Muscle of leg (tissue), 11 donors: ENCODE results near the gene ZNF423. TPM values are rescaled to one million over a fixed set of nuclear protein-coding genes. Genes with fewer than 3 reads are reported as not detected.
A peak's percentile ranks its signal among the peaks of the same experiment; 100 is the strongest.

Experiments used
- DNase-seq: peaks from one replicate; pipeline ENCODE4 v3.0.0; 2013
- H3K27ac ChIP-seq: one replicate; pipeline ENCODE4 v1.5.1; 2013; ENCODE audit warnings: mild to moderate bottlenecking, low read length, control low read depth
- H3K27me3 ChIP-seq: one replicate; pipeline ENCODE4 v1.6.1; 2013; ENCODE audit warnings: low read length; ENCODE audit not compliant: control insufficient read depth, insufficient read depth
- H3K36me3 ChIP-seq: one replicate; pipeline ENCODE4 v1.6.1; 2013; ENCODE audit warnings: low read length; ENCODE audit not compliant: control insufficient read depth, insufficient read depth
- H3K4me1 ChIP-seq: one replicate; pipeline ENCODE4 v1.6.1; 2013; ENCODE audit warnings: low read length; ENCODE audit not compliant: control insufficient read depth, insufficient read depth
- H3K4me3 ChIP-seq: one replicate; pipeline ENCODE4 v1.5.1; 2013; ENCODE audit warnings: low read length, control low read depth
- H3K9me3 ChIP-seq: replicated peaks from 2 replicates; pipeline ENCODE4 v1.6.1; 2013; ENCODE audit warnings: low read depth, low read length; ENCODE audit not compliant: control insufficient read depth
- WGBS: methylation state at CpG from one replicate; pipeline ENCODE4 v1.1.5; 2013; ENCODE audit warnings: missing lambda C conversion rate; ENCODE audit not compliant: insufficient coverage; 5-methylcytosine and 5-hydroxymethylcytosine counted together
- polyA plus RNA-seq, 8 donors: library from polyadenylated mRNA; unstranded; fragments of 120-200 nt; gene quantifications; one replicate each; pipeline versions ENCODE4 v1.2.1 to v1.2.3, GENCODE V29; 2013; ENCODE audit warnings: inconsistent platforms in 1 of 8, low replicate concordance in 1 of 8; ENCODE audit not compliant: insufficient read length in 8 of 8, insufficient read depth in 1 of 8
- total RNA-seq: library from RNA; stranded (reverse); fragments of 120-200 nt; gene quantifications from one replicate; pipeline ENCODE4 v1.2.4, GENCODE V29; 2013

Gene ZNF423
- total and polyA plus RNA-seq, 9 donors, result 15.8 to 30.0 (median 25.5) TPM

DNA sequence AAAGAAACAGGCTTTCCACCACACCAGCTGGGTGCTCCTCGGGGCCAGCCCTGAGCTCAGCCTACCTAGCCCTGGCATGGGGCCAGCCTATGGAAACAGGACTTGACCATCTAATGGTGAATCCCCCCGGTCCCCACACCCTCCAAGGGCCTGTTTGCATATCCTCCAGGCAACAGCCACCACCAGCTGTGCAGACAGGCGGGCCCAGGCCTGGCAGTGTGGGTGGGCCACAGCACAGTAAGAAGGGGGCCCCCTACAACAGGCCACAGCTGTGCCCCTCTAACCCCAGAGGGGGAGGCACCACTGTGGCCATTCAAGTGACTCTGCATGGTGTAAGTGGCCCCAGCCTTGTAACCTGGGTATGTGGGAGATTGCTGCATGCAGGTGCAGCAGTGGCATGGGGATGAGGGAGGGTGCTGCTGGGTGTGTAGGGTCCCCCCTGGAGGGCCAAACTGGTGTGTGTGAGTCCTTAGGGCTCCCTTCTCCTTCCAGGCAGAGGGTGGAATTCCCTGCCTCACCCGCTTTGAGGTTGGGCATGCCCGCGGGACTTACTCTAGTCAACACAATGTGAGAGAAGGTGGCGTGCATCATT is 334.1 kb downstream of the ZNF423 start:
- H3K4me1 ChIP-seq, result peaks cover 52% of the 10 kb centered on the region
- 77% methylated on average over 6 of the region's 7 CpGs for WGBS
- no peak overlapping the region for H3K4me3 ChIP-seq
- DNase-seq, result no peak
- no peak overlapping the region for H3K27ac ChIP-seq
- H3K36me3 ChIP-seq, result peaks cover 26% of the 10 kb centered on the region
- no peaks in the 10 kb centered on the region for H3K9me3 ChIP-seq
- no peaks in the 10 kb centered on the region for H3K27me3 ChIP-seq

DNA sequence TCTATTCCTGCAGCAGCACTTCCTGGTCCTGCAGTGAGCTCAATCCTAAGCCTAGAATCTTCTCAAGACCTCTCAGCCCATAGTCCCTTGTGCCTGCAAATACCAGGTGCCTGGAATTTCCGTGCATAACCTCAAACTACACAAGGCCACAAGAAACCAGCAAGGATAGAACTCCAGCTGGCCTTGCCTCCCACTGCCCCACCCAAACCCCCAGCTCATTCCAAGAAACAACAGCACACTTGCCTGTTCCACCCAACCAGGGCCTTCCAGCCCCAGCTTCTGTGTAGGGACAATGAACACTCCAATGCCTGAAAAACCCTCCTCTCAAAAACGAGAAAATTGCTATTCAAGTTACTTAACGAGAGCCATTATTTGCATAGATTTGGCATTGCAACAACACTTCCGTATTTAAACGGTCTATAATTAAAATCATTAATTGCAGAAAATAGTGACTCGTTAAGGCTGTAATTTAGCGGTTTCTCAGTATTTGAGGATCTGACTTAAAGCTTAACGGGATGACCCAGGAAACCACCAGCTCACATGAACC is 335.3 kb downstream of the ZNF423 start:
- Histone ChIP-seq H3K27ac (no peak overlapping the region), H3K9me3 (no peaks in the 10 kb centered on the region), H3K27me3 (no peaks in the 10 kb centered on the region), H3K4me3 (no peak overlapping the region), H3K4me1 (peaks cover 64% of the 10 kb centered on the region), H3K36me3 (peaks cover 26% of the 10 kb centered on the region)
- no peak for DNase-seq
- 89% methylated on average over 5 of the region's 8 CpGs for WGBS

DNA sequence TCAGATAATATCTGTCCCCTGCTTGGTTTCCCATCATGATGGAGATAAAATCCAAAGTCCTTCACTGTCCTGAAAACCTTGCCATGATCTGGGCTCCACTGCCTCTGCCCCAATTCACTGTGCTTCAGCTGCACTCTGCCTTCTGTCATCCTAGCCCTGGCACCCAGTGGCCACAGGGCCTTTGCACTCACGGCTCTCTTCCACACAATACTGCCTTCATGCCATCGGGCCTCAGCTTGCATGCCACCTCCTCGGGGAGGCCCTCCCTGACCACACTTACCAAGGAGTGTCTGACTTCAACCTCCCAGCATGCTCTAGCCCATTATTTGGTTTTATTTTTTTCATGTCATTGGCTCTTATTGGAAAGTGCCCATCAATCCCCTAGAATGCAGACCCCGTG is 336.2 kb downstream of the ZNF423 start:
- 100% methylated on average over 3 of the region's 4 CpGs for WGBS
- Histone ChIP-seq H3K27ac (no peak overlapping the region), H3K4me1 (peaks cover 58% of the 10 kb centered on the region), H3K4me3 (no peak overlapping the region), H3K36me3 (peaks cover 26% of the 10 kb centered on the region), H3K9me3 (no peaks in the 10 kb centered on the region), H3K27me3 (no peaks in the 10 kb centered on the region)
- DNase-seq, result no peak

DNA sequence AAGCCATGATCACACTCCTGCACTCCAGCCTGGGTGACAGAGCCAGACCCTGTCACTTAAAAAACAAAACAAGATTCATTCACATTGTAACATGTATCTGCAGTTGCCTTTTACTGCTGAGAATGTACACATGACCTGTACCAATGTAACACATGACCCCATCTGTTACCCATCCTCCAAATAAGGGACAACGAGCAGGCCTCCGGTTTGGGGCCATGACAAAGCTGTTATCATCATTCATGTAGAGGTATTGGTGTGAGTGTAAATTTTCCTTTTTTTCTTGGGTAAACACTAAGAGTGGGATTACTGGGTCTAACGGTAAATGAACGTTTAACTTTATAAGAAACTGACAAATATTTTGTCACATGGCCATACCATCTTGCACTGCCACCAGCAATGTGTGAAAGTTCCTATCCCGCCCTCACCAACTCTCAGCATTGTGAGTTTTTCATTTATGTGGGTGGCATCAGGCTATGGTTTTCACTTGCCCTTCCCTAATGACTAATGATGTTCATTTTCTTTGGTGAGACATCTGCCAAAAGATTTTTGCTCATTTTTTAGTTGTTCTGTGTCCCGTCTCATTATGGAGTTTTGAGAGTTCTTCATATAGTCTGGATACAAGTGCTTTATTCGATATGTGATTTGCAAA is 336.8 kb downstream of the ZNF423 start:
- H3K9me3 ChIP-seq, result no peaks in the 10 kb centered on the region
- peaks cover 26% of the 10 kb centered on the region for H3K36me3 ChIP-seq
- WGBS, result no CpG with 5 or more reads among the region's 7 CpGs
- H3K27me3 ChIP-seq, result no peaks in the 10 kb centered on the region
- no peak overlapping the region for H3K4me3 ChIP-seq
- H3K27ac ChIP-seq, result no peak overlapping the region
- peaks cover 56% of the 10 kb centered on the region for H3K4me1 ChIP-seq
- no peak for DNase-seq

DNA sequence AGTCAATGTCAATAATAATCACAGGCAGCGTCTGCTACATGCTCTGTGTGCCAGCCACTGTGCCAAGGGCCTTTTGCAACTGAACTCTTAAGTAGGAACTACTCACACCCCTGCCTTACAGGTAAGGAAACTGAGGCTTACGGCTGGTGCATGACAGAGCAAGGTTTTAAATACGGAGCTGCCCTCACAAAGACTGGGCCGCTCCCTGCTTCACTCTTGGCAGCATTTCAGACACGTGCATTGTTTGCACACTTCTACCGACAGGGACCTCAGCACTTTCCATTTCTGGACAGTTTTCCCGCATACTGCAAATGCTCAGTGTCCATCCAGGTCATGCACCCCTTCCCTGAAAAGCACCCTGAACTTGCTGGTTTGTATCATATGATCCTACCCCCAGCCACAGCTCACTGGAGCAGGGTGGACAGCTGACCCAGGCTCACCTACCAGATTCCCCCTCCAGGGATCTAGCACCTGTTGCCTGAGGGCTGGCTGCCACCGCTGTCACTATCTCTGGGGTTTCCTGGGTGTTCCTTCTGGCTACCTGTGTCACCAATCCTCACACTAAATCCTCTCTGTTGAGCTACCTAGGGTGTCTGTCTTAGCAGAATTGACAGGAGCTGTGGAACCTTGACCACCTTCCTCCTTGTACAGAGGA is 339.4 kb downstream of the ZNF423 start:
- Histone ChIP-seq H3K36me3 (peaks cover 13% of the 10 kb centered on the region), H3K27ac (peak overlapping the region; percentile 3), H3K9me3 (no peaks in the 10 kb centered on the region), H3K4me3 (no peak overlapping the region), H3K27me3 (no peaks in the 10 kb centered on the region), H3K4me1 (peaks cover 41% of the 10 kb centered on the region)
- DNase-seq, result no peak
- 67% methylated on average over 6 of the region's 8 CpGs for whole genome bisulfite sequencing

DNA sequence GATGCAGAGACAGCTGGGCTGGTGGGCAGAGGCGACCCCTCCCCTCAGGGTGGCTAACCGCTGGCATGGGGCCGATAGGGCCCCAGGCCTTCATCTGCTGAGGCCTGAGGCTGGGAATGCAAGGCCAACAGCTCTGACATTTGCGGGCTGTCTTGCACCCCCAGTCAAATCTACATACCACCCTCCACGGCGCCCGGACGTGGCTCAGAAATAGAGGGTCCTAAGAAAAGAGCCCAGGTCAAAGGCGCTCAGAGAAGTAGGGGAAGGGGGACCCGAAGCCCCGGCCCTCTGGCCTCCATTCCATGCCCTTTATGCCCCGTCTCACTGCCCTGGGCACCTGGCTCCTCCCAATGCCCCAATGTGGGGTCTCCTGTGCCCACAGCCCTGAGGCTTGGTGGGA is 340.1 kb downstream of the ZNF423 start:
- Histone ChIP-seq H3K4me3 (no peak overlapping the region), H3K9me3 (no peaks in the 10 kb centered on the region), H3K27me3 (no peaks in the 10 kb centered on the region), H3K36me3 (peaks cover 9% of the 10 kb centered on the region), H3K27ac (no peak overlapping the region), H3K4me1 (peaks cover 41% of the 10 kb centered on the region)
- WGBS, result 90% methylated on average over 3 of the region's 12 CpGs
- no peak for DNase-seq

DNA sequence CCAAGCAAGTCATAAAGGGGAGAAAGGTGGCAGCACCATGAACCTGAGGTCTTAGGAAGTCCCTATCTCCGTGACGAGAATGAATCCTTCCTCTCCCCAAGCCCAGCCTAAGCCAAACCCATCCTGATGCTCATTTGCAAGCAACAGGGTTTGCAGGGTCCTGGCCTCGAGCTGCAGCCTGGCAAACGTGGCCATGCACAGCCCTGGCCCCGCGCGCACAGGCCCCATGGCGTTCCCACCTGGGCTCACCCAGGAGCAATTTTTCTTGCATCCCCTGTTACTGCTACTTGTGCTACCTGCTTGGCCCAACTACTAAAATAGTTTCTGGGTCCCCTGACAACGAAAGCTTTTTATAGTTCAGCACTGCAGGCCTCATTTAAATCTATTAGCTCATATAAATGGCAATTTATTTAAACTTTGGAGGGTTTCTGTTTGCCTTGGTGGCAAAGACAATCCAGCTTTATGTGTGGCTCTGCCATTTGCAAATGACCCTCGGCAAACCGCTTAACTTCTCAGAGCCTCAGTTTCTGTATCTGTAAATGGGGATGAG is 340.8 kb downstream of the ZNF423 start:
- H3K27me3 ChIP-seq, result no peaks in the 10 kb centered on the region
- DNase-seq, result no peak
- no peaks in the 10 kb centered on the region for H3K9me3 ChIP-seq
- no peak overlapping the region for H3K27ac ChIP-seq
- H3K36me3 ChIP-seq, result peaks cover 12% of the 10 kb centered on the region
- WGBS, result 87% methylated on average over 8 of the region's 11 CpGs
- peaks cover 43% of the 10 kb centered on the region for H3K4me1 ChIP-seq
- H3K4me3 ChIP-seq, result no peak overlapping the region

DNA sequence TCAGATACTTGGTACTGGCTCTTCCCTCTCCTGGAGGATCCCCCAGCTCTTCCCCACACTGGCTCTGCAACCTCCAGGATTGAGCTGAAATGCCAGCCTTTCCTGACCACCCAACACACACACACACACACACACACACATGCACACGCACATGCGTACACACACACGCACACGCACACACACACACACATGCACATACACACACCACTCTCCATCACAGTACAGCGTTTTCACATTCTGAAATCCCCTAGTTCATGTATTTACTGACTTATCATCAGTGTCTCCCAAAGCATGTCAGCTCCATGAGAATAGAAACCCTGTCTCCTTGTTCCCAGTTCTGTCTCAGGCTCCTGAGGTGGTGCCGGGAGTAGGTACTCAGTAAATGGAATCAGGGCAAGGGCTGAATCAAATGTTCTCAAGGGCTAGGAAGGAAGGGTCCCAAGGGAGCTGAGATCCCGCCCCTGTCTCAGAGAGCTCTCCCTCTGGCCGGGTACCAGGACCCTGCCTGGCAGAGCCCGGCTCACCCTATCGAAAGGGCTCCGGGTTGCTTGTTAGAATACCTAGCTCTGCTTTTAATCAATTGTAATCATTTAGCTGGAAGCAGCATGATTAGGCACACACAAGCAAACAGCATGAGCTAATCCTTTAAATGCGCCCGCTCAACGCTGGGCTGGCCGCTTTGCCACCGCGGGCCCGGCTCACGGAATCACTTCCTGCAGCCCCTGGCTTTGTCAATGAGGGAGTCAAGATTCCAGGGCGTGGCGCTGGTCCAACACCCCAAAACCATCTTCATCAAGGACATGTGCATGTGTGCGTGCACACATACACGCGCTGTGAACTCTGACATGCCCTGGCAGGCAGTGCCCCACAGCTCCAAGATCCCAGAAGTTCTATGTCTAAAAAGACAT is 341.6 kb downstream of the ZNF423 start:
- no peaks in the 10 kb centered on the region for H3K9me3 ChIP-seq
- DNase-seq, result no peak
- H3K4me1 ChIP-seq, result peaks cover 50% of the 10 kb centered on the region
- 84% methylated on average over 19 of the region's 24 CpGs for WGBS
- H3K27me3 ChIP-seq, result no peaks in the 10 kb centered on the region
- H3K36me3 ChIP-seq, result peaks cover 20% of the 10 kb centered on the region
- H3K4me3 ChIP-seq, result no peak overlapping the region
- no peak overlapping the region for H3K27ac ChIP-seq

DNA sequence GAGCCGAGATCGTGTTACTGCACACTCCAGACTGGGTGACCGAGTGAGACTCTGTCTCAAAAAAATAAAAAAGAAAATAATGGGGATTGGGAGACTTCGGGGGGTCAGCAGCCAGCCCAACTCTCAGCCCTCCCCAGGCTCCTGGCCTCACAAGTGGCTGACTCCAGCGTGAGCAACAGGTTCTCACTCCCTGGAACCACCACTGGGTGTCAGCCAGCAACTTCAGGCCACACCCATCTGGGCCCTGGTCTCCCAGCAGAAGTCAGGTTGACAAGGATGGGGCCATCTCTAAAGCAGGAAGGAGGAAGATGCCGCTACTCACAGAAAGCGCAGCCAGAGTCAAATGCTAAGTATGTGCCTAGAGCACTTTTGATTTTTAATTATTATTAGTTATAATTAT is 342.9 kb downstream of the ZNF423 start:
- Histone ChIP-seq H3K9me3 (no peaks in the 10 kb centered on the region), H3K27ac (no peak overlapping the region), H3K36me3 (peaks cover 21% of the 10 kb centered on the region), H3K27me3 (no peaks in the 10 kb centered on the region), H3K4me3 (no peak overlapping the region), H3K4me1 (peaks cover 50% of the 10 kb centered on the region)
- 100% methylated on average over 2 of the region's 7 CpGs for WGBS
- DNase-seq, result peak; percentile 46
